Pancreas (tissue), 10 donors: ENCODE results near the gene HORMAD2. TPM values are rescaled to one million over a fixed set of nuclear protein-coding genes. Genes with fewer than 3 reads are reported as not detected.

Experiments
- ATAC-seq, 4 donors: fragments of 200-7000 bp; cut with Tn5 transposase; one replicate each; pipeline versions ENCODE4 v1.8.0 to v1.9.1; 2020; ENCODE audit warnings: mild to moderate bottlenecking in 4 of 4, moderate library complexity in 4 of 4
- DNase-seq, 6 donors: peaks; one replicate each; pipeline ENCODE4 v3.0.0-alpha.2; 2020
- FAIRE-seq: peaks from 2 replicates; lab custom pipeline; 2012; peaks lifted over from hg19 to GRCh38; lab: Jason Lieb, UNC
- H3K27ac ChIP-seq, 4 donors: fragments of 200-600 bp; sonication (generic); 1 replicate in 3 of 4; 2 replicates in 1 of 4; pipeline versions ENCODE4 v1.5.0 to v1.8.0; 2020
- H3K27me3 ChIP-seq, 4 donors: fragments of 200-600 bp; one replicate each; pipeline ENCODE4 v1.8.0; 2021
- H3K36me3 ChIP-seq, 3 donors: fragments of 200-600 bp; sonication (generic) in 1 of 3; one replicate each; pipeline versions ENCODE4 v1.5.0 to v1.8.0; 2020 to 2021
- H3K4me1 ChIP-seq, 3 donors: fragments of 200-600 bp; one replicate each; pipeline ENCODE4 v1.8.0; 2021
- H3K4me3 ChIP-seq, 4 donors: fragments of 200-600 bp; sonication (generic) in 2 of 4; one replicate each; pipeline versions ENCODE4 v1.5.0 to v1.8.0; 2020 to 2021
- H3K9me3 ChIP-seq, 4 donors: fragments of 200-600 bp; one replicate each; pipeline ENCODE4 v1.8.0; 2021
- WGBS, 2 donors: extraction: QIAGEN DNeasy Blood & Tissue Kit; methylation state at CpG; one replicate each; pipeline ENCODE4 v1.1.7; 2013; 5-methylcytosine and 5-hydroxymethylcytosine counted together
- intact Hi-C, 3 donors: fragments of 100-400 bp; cut with DNase I; formaldehyde crosslinking; loops; one replicate each; pipeline versions ENCODE4 v1.11.1 to v1.14.2; 2022
- polyA plus RNA-seq, 2 donors: library from polyadenylated mRNA; stranded (reverse); fragments of 200-250 nt; gene quantifications; one replicate each; pipeline ENCODE4 v1.2.3, GENCODE V29; 2013
- total RNA-seq, 6 donors: library from RNA; stranded (reverse); fragmentation: NEBNext Ultra II Directional in 4 of 6; extraction: Animal tissue kit (Norgen Biotek cat#: 25700) in 4 of 6; gene quantifications; one replicate each; pipeline versions ENCODE4 v1.2.1 to v1.2.4, GENCODE V29; 2021 to 2023
- TF ChIP-seq, protein P1 (sequence below), 4 donors: fragments of 200-600 bp; sonication (generic) in 3 of 4; IDR thresholded peaks; one replicate each; pipeline versions ENCODE4 v1.5.0 to v1.8.0; 2021; ENCODE audit warnings: antibody characterized with exemption in 4 of 4
- donor health status: healthy with polysubstance abuse.
- donor health status: DM: no; HTN: no; CAD: no; lungs with moderate emphysema.
- donor health status: DM: no; HTN: no; CAD: no.
- donor health status: control.
- donor health status: control.
- donor health status: Bipolar disorder and iron deficiency.
- donor health status: DM: yes; HTN: yes; CAD: no.
- donor health status: DM: no; HTN: no; CAD: no.
- donor health status: DM: no; HTN: no; CAD: no.
- donor health status: DM: yes; HTN: yes; CAD: no.

HORMAD2 gene
- total and polyA plus RNA-seq, 8 donors, result not detected

DNA sequence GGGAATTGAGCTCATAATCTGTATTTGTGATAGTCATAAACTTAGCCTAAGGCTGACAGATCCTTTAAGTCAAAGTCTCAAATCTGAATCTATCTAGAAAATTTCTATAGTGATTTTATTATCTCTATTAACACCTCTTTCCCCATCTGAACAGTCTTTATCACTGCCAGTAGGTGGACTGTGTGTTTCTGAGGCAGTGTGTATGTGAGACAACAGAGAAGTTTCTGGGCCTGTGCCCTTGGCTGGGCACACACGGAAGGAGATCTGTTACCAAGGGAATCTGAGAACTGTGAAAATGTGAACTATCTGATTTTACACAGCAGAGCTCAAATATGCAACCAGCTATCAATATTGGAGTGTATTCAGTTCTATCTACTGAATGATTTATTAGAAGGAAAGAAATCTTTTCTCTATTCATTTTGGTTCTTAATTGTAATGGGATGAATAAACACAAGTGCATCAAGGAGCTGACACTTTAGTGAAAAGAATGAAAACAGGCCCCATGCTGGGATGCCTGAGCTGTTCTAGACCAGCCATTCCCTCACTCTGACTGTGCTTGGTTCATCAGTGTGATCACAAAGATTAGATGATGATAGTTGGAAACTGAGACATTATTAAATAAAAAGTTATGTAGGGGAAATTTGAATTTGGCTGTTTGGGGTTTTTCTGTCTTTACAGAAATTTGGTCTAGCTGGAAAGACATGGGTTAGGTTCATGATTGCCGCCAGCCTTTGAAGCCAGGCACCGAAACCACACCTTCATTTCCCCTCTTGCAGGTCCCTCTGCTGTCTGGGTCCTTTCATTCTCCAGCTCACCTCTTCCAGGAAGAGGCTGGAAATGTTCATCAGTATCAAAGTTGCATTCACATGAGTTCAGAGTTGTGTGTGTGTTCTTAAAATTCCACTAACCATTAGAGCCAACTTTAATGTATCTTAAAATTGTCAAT, 98.2 kb downstream of the HORMAD2 start:
- no peak for DNase-seq
- intact Hi-C loops, result no loop called here
- no peak overlapping the region for H3K4me3 ChIP-seq
- no peak for FAIRE-seq
- 68 to 75% methylated on average over 3 of the region's 3 CpGs for WGBS, 2 donors
- peaks cover 0 to 10% (median 0%) of the 10 kb centered on the region in 3 donors for H3K4me1 ChIP-seq
- H3K27me3 ChIP-seq, result no peaks in the 10 kb centered on the region
- TF ChIP-seq, protein P1, sequence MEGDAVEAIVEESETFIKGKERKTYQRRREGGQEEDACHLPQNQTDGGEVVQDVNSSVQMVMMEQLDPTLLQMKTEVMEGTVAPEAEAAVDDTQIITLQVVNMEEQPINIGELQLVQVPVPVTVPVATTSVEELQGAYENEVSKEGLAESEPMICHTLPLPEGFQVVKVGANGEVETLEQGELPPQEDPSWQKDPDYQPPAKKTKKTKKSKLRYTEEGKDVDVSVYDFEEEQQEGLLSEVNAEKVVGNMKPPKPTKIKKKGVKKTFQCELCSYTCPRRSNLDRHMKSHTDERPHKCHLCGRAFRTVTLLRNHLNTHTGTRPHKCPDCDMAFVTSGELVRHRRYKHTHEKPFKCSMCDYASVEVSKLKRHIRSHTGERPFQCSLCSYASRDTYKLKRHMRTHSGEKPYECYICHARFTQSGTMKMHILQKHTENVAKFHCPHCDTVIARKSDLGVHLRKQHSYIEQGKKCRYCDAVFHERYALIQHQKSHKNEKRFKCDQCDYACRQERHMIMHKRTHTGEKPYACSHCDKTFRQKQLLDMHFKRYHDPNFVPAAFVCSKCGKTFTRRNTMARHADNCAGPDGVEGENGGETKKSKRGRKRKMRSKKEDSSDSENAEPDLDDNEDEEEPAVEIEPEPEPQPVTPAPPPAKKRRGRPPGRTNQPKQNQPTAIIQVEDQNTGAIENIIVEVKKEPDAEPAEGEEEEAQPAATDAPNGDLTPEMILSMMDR (IDR thresholded peaks at IDR 0.05), result peak in 1 of 4 donors; percentile 8
- ATAC-seq, result peak; percentile 61 to 90 (median 74)
- no peaks in the 10 kb centered on the region for H3K9me3 ChIP-seq
- no peaks in the 10 kb centered on the region for H3K36me3 ChIP-seq
- H3K27ac ChIP-seq, result no peak overlapping the region

DNA sequence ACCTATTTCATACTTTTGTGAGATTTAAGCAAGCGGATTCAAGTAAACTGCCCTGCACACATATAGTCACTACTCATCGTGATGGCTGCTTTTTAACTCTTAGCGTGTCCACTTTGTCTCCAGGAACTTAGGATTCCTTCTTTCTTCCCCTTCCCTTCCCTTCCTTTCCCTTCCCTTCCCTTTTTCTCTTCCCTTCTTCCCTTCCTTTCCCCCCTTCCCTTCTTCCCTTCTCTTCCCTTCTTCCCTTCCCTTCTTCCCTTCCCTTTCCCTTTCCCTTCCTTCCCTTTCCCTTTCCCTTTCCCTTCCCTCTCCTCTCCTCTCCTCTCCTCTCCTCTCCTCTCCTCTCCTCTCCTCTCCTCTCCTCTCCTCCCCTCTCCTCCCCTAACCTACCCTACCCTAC, 100.4 kb downstream of the HORMAD2 start:
- no peaks in the 10 kb centered on the region for H3K36me3 ChIP-seq
- TF ChIP-seq, protein P1 (IDR thresholded peaks at IDR 0.05), result no peak
- no peaks in the 10 kb centered on the region for H3K9me3 ChIP-seq
- H3K4me3 ChIP-seq, result no peak overlapping the region
- 87 to 91% methylated on average over 3 of the region's 3 CpGs for WGBS, 2 donors
- ATAC-seq (no peak), DNase-seq (no peak), FAIRE-seq (no peak)
- intact Hi-C loops, result no loop called here
- H3K4me1 ChIP-seq, result peaks cover 4 to 12% (median 8%) of the 10 kb centered on the region in 3 donors
- H3K27me3 ChIP-seq, result no peaks in the 10 kb centered on the region
- H3K27ac ChIP-seq, result no peak overlapping the region

DNA sequence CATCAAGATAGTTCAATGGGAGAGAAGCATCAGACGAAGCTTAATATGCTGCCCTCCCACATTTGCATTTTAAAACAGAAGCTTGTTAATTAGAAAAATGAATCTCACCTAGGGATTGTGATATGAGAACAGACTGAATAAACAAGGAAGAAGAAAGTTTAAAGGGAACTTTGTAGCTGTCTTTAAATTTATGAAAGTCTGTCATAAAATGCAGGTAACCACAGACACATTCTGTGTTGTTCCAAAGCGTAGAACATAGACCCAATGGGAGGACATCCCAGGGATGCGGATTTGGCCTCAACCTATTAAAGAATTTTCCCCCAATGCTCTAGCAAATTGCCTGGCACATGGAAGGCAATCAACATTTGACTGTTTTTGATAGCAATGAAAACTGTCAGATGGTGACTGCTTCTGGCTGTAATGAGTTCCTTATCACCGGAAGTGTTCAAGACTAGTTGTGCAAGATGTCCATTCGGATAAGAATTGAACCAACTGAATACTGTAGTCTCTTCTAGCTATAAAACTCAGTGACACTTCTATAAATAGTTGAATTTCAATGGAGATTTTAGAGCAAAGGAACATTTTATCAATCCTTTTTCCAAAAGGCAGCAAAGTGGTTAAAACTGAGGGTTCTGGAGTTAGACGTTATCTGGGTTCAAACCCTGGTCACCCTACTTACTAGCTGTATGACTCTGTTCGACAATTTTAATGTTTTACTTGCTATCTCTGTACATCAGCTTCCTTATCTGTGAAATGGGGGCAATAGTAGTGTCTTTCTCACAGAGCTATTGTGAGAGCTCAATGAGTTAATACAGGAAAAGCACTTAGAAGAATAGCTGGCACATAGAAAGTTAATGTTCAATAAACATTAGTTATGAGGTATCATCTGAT, 101.4 kb downstream of the HORMAD2 start:
- TF ChIP-seq, protein P1 (IDR thresholded peaks at IDR 0.05), result no peak
- DNase-seq, result no peak
- no peaks in the 10 kb centered on the region for H3K9me3 ChIP-seq
- H3K27me3 ChIP-seq, result no peaks in the 10 kb centered on the region
- no peak overlapping the region for H3K4me3 ChIP-seq
- no peaks in the 10 kb centered on the region for H3K36me3 ChIP-seq
- H3K4me1 ChIP-seq, result peaks cover 12 to 22% (median 13%) of the 10 kb centered on the region in 3 donors
- no peak for ATAC-seq
- intact Hi-C loops, result no loop called here
- FAIRE-seq, result no peak
- no peak overlapping the region for H3K27ac ChIP-seq
- WGBS, 2 donors, result 57 to 58% methylated on average over 7 of the region's 7 CpGs

DNA sequence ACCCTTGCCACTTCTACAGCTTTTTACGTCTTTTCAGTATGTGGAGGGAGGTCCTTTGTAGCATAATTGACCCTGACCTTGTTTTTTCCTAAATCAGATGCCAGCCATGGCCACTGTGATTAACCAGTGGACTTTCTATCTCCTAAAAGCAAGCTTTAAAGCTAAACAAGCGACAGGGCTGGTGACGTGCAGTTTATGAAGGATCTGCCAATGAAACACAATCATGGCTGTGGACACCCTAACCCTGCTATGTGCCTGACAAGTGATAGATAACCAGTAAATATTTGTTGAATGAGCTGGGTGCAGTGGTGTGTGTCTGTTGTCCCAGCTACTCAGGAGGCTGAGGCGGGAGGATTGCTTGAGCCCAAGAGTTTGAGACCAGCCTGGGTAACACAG, 102.1 kb downstream of the HORMAD2 start:
- DNase-seq, result no peak
- intact Hi-C loops, result no loop called here
- TF ChIP-seq, protein P1 (IDR thresholded peaks at IDR 0.05), result no peak
- 34 to 37% methylated on average over 4 of the region's 4 CpGs for WGBS, 2 donors
- no peak for FAIRE-seq
- Histone ChIP-seq H3K4me1 (peaks cover 12 to 22% (median 13%) of the 10 kb centered on the region in 3 donors), H3K36me3 (no peaks in the 10 kb centered on the region), H3K4me3 (no peak overlapping the region), H3K27ac (no peak overlapping the region), H3K9me3 (no peaks in the 10 kb centered on the region), H3K27me3 (no peaks in the 10 kb centered on the region)
- no peak for ATAC-seq
